Pancreas (tissue), 10 donors: ENCODE measurements around the gene IRAK1. TPM values are rescaled to one million over a fixed set of nuclear protein-coding genes. Genes with fewer than 3 reads are reported as not detected.
A peak's percentile ranks its signal among the peaks of the same experiment; 100 is the strongest.

Experiments
- ATAC-seq, 4 donors: fragments of 200-7000 bp; cut with Tn5 transposase; one replicate each; pipeline versions ENCODE4 v1.8.0 to v1.9.1; 2020; ENCODE audit warnings: mild to moderate bottlenecking in 4 of 4, moderate library complexity in 4 of 4
- DNase-seq, 6 donors: peaks; one replicate each; pipeline ENCODE4 v3.0.0-alpha.2; 2020
- FAIRE-seq: peaks from 2 replicates; lab custom pipeline; 2012; peaks lifted over from hg19 to GRCh38; lab: Jason Lieb, UNC
- H3K27ac ChIP-seq, 4 donors: fragments of 200-600 bp; sonication (generic); 1 replicate in 3 of 4; 2 replicates in 1 of 4; pipeline versions ENCODE4 v1.5.0 to v1.8.0; 2020
- H3K27me3 ChIP-seq, 4 donors: fragments of 200-600 bp; one replicate each; pipeline ENCODE4 v1.8.0; 2021
- H3K36me3 ChIP-seq, 3 donors: fragments of 200-600 bp; sonication (generic) in 1 of 3; one replicate each; pipeline versions ENCODE4 v1.5.0 to v1.8.0; 2020 to 2021
- H3K4me1 ChIP-seq, 3 donors: fragments of 200-600 bp; one replicate each; pipeline ENCODE4 v1.8.0; 2021
- H3K4me3 ChIP-seq, 4 donors: fragments of 200-600 bp; sonication (generic) in 2 of 4; one replicate each; pipeline versions ENCODE4 v1.5.0 to v1.8.0; 2020 to 2021
- H3K9me3 ChIP-seq, 4 donors: fragments of 200-600 bp; one replicate each; pipeline ENCODE4 v1.8.0; 2021
- WGBS, 2 donors: extraction: QIAGEN DNeasy Blood & Tissue Kit; methylation state at CpG; one replicate each; pipeline ENCODE4 v1.1.7; 2013; 5-methylcytosine and 5-hydroxymethylcytosine counted together
- intact Hi-C, 3 donors: fragments of 100-400 bp; cut with DNase I; formaldehyde crosslinking; loops; one replicate each; pipeline versions ENCODE4 v1.11.1 to v1.14.2; 2022
- polyA plus RNA-seq, 2 donors: library from polyadenylated mRNA; stranded (reverse); fragments of 200-250 nt; gene quantifications; one replicate each; pipeline ENCODE4 v1.2.3, GENCODE V29; 2013
- total RNA-seq, 6 donors: library from RNA; stranded (reverse); fragmentation: NEBNext Ultra II Directional in 4 of 6; extraction: Animal tissue kit (Norgen Biotek cat#: 25700) in 4 of 6; gene quantifications; one replicate each; pipeline versions ENCODE4 v1.2.1 to v1.2.4, GENCODE V29; 2021 to 2023
- TF ChIP-seq, protein P1 (sequence below), 4 donors: fragments of 200-600 bp; sonication (generic) in 3 of 4; IDR thresholded peaks; one replicate each; pipeline versions ENCODE4 v1.5.0 to v1.8.0; 2021; ENCODE audit warnings: antibody characterized with exemption in 4 of 4
- donor health status: healthy with polysubstance abuse.
- donor health status: DM: no; HTN: no; CAD: no; lungs with moderate emphysema.
- donor health status: DM: no; HTN: no; CAD: no.
- donor health status: control.
- donor health status: control.
- donor health status: Bipolar disorder and iron deficiency.
- donor health status: DM: yes; HTN: yes; CAD: no.
- donor health status: DM: no; HTN: no; CAD: no.
- donor health status: DM: no; HTN: no; CAD: no.
- donor health status: DM: yes; HTN: yes; CAD: no.

IRAK1 gene
- total and polyA plus RNA-seq, 8 donors: 35.8 to 103 (median 60.4) TPM

DNA sequence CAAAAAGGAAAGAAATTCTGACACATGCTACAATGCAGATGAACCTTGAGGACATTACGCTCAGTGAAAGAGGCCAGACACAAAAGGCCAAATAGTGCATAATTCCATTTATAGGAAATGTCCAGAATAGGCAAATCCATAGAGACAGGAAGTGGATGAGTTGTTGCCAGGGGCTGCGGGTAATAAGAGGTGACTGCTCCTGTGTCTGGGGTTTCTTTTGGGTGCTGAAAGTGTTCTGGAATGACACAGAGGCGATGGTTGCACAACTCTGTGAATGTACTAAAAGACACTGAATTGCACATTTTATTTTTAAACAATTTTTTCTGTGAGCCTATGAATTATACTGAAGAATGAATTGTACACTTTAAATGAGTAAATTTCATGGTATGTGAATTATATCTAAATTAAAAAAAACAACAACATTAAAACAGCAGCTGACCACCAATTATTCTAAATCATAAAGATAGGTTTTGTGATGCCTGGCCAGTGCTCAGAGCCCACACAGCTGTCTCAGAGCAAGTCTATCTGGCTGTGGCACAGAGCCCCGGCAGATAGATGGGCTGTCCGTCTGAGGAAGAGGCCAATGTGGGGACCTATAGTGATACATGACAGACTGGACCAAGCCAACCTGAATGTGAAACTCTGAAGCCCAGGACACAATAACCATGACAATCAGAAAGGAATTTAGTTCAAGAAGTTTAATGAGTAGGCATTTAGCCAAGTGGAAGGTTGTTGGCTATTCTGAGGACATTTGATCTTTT lies 23.5 kb upstream of the IRAK1 start:
- no peak overlapping the region for H3K27ac ChIP-seq
- FAIRE-seq (no peak), DNase-seq (no peak), ATAC-seq (peak in 1 of 4 donors; percentile 16)
- no peak overlapping the region for H3K4me3 ChIP-seq
- H3K9me3 ChIP-seq: no peaks in the 10 kb centered on the region
- intact Hi-C loops: no loop called here
- TF ChIP-seq, protein P1, sequence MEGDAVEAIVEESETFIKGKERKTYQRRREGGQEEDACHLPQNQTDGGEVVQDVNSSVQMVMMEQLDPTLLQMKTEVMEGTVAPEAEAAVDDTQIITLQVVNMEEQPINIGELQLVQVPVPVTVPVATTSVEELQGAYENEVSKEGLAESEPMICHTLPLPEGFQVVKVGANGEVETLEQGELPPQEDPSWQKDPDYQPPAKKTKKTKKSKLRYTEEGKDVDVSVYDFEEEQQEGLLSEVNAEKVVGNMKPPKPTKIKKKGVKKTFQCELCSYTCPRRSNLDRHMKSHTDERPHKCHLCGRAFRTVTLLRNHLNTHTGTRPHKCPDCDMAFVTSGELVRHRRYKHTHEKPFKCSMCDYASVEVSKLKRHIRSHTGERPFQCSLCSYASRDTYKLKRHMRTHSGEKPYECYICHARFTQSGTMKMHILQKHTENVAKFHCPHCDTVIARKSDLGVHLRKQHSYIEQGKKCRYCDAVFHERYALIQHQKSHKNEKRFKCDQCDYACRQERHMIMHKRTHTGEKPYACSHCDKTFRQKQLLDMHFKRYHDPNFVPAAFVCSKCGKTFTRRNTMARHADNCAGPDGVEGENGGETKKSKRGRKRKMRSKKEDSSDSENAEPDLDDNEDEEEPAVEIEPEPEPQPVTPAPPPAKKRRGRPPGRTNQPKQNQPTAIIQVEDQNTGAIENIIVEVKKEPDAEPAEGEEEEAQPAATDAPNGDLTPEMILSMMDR (IDR thresholded peaks at IDR 0.05): no peak
- H3K4me1 ChIP-seq: peaks cover 0 to 14% (median 3%) of the 10 kb centered on the region in 3 donors
- no peaks in the 10 kb centered on the region for H3K36me3 ChIP-seq
- 74 to 83% methylated on average over 5 of the region's 5 CpGs for WGBS, 2 donors
- H3K27me3 ChIP-seq: no peaks in the 10 kb centered on the region

DNA sequence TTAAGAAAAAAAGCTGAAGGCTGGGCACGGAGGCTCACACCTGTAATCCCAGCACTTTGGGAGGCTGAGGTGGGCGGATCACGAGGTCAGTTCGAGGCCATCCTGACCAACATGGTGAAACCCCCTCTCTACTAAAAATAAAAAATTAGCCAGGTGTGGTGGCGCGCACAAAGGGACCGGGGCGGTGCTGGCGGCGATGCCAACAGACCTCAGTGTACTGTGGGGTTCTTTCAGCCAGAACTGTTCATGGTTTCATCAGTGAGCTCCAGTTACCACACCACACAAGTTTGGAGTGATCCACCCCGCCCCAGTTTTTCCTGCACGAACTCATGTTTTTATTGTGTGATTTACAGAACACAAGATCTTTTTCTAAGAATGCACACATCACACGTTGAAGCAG lies 21.2 kb upstream of the IRAK1 start:
- Histone ChIP-seq H3K36me3 (no peaks in the 10 kb centered on the region), H3K4me1 (no peaks in the 10 kb centered on the region), H3K27ac (no peak overlapping the region), H3K4me3 (no peak overlapping the region), H3K27me3 (no peaks in the 10 kb centered on the region), H3K9me3 (no peaks in the 10 kb centered on the region)
- TF ChIP-seq, protein P1 (IDR thresholded peaks at IDR 0.05): no peak
- intact Hi-C loops: no loop called here
- 82 to 89% methylated on average over 13 of the region's 13 CpGs for WGBS, 2 donors
- ATAC-seq (no peak), DNase-seq (no peak), FAIRE-seq (no peak)

DNA sequence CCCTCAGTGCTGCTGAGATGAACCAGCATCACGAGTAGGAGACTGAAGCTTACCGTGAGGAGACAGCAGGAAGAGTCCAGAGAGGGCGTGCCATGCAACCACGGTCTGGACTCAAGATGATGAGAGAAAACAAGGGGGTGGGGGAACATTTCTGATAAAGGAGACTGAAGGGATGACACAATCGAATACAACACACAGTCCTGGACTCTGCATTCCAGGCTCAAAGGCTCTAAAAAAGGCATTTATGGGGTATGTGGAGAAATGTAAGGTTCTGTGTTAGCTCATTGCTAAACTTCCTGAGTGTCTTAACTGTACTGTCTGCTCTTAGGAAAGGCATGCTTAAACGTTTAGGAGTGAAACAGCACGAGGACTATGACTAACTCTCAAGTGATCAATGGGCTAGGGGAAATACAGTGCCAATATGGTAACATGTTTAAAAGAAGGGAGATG lies 20.6 kb upstream of the IRAK1 start:
- ATAC-seq: peak in 3 of 4 donors; percentile 11 to 61 (median 48)
- Histone ChIP-seq H3K27me3 (no peaks in the 10 kb centered on the region), H3K9me3 (no peaks in the 10 kb centered on the region), H3K36me3 (no peaks in the 10 kb centered on the region), H3K27ac (peak overlapping the region in 1 of 4 donors; percentile 8), H3K4me1 (no peaks in the 10 kb centered on the region), H3K4me3 (no peak overlapping the region)
- 54 to 55% methylated on average over 7 of the region's 7 CpGs for WGBS, 2 donors
- no peak for FAIRE-seq
- intact Hi-C loops: no loop called here
- DNase-seq: no peak
- TF ChIP-seq, protein P1 (IDR thresholded peaks at IDR 0.05): no peak

DNA sequence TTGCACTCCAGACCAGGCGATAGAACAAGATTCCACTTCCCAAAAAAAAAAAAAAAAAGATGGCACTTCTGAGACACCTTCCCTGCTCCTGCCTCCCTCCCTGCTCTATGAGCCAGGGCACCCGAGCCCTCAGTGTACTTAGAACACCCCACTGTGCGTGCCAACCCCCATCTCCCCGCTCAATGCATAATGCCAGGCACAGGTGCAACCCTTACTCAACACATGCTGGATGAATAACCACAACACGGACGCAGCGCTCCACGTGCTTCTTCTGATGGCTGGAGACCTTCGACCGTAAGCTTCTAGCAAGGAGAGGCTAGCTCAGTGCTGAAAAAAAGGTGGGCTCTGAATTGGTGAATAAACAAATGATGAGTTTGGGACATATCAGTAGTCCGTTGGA lies 19.9 kb upstream of the IRAK1 start:
- H3K4me3 ChIP-seq: no peak overlapping the region
- WGBS, 2 donors: 81 to 93% methylated on average over 11 of the region's 11 CpGs
- H3K9me3 ChIP-seq: no peaks in the 10 kb centered on the region
- H3K36me3 ChIP-seq: no peaks in the 10 kb centered on the region
- no peaks in the 10 kb centered on the region for H3K4me1 ChIP-seq
- no peak overlapping the region for H3K27ac ChIP-seq
- FAIRE-seq: no peak
- TF ChIP-seq, protein P1 (IDR thresholded peaks at IDR 0.05): no peak
- ATAC-seq: no peak
- no peaks in the 10 kb centered on the region for H3K27me3 ChIP-seq
- no peak for DNase-seq
- intact Hi-C loops: no loop called here

DNA sequence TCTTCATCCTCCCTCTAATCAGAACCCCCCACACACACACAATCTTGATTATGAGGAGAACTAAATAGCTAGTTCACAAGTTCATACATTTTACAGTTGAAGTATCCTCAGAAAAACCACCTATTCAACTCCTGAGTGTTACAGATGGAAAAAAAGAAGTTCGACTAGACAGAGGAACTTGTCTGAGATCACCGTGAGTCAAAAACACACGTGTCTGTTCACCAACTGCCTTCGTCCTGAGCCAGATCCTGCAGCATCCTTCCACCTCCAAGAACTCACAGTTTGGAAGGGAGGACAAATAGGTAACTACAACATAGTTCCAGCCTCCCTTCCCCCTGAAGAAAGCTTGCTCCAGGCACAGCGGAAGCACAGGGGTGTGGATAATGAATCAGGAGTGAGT lies 19.0 kb upstream of the IRAK1 start:
- no peak for ATAC-seq
- no peak for DNase-seq
- TF ChIP-seq, protein P1 (IDR thresholded peaks at IDR 0.05): no peak
- Histone ChIP-seq H3K36me3 (no peaks in the 10 kb centered on the region), H3K9me3 (no peaks in the 10 kb centered on the region), H3K4me3 (no peak overlapping the region), H3K27me3 (no peaks in the 10 kb centered on the region), H3K27ac (no peak overlapping the region), H3K4me1 (no peaks in the 10 kb centered on the region)
- WGBS, 2 donors: 77 to 78% methylated on average over 5 of the region's 5 CpGs
- intact Hi-C loops: no loop called here
- FAIRE-seq: no peak
